ENCODE data around the gene RBM28.

DNA sequence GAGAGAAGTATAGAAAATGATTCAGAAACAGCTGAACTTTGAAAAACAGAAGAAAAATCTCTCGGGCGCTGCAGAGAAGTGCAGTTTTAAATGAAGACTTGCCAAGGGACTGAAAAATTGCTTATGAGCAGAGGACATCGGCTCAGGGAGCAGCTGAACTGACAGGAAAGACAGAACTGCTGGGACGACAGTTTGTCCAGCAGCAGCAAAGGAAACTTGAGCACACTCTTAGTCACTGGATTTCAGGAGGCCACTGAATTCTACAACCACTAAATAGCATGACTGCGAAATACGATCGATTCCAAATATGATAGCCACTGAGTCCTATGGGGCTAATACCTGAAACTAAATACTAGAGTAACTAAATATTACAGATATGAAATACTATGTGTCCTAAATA lies 59.6 kb downstream of the RBM28 start:
- TF ChIP-seq CTCF (IDR thresholded peaks at IDR 0.05): no peak
- TF ChIP-seq POLR2A (IDR thresholded peaks at IDR 0.05): no peak
